HUDEP-2 (cell line): ENCODE data around the gene PRKG1.
A peak's percentile ranks its signal among the peaks of the same experiment; 100 is the strongest.

Experiments used
- DNase-seq, 76 experiments: peaks; one replicate each; lab custom pipeline; 2025; ENCODE audit not compliant: unreplicated experiment in 76 of 76; lab: John Stamatoyannopoulos, UW

Gene PRKG1

GRCh38 chr10:51937308-51938140 lies 863.2 kb downstream of the PRKG1 start:
- no peak for DNase-seq

GRCh38 chr10:51950371-51950995 lies 876.2 kb downstream of the PRKG1 start:
- DNase-seq = no peak

GRCh38 chr10:51950996-51951555 lies 876.8 kb downstream of the PRKG1 start:
- DNase-seq = no peak

GRCh38 chr10:51951601-51952000 lies 877.3 kb downstream of the PRKG1 start:
- DNase-seq = no peak

GRCh38 chr10:51952056-51952455 lies 877.8 kb downstream of the PRKG1 start:
- DNase-seq = no peak

- no peak for DNase-seq
Measured at GRCh38 chr10:51955696-51956095, 881.4 kb downstream of the PRKG1 start.

- no peak for DNase-seq
Measured at GRCh38 chr10:51956822-51957221, 882.5 kb downstream of the PRKG1 start.

GRCh38 chr10:51960494-51960895 lies 886.2 kb downstream of the PRKG1 start:
- DNase-seq = peak in 11 of 76 experiments; percentile 1 to 31 (median 4)

GRCh38 chr10:51961401-51961800 lies 887.1 kb downstream of the PRKG1 start:
- DNase-seq = no peak

- DNase-seq = no peak
Measured at GRCh38 chr10:51964630-51965029, 890.3 kb downstream of the PRKG1 start.

GRCh38 chr10:51965451-51965850 lies 891.2 kb downstream of the PRKG1 start:
- no peak for DNase-seq

GRCh38 chr10:51972733-51973346 lies 898.6 kb downstream of the PRKG1 start:
- no peak for DNase-seq

GRCh38 chr10:51980752-51981151 lies 906.5 kb downstream of the PRKG1 start:
- DNase-seq = no peak

GRCh38 chr10:51981731-51982130 lies 907.4 kb downstream of the PRKG1 start:
- no peak for DNase-seq

- DNase-seq = no peak
Measured at GRCh38 chr10:51983481-51983880, 909.2 kb downstream of the PRKG1 start.

- DNase-seq = no peak
Measured at GRCh38 chr10:51985336-51985735, 911.0 kb downstream of the PRKG1 start.

- DNase-seq = no peak
Measured at GRCh38 chr10:51986516-51986915, 912.2 kb downstream of the PRKG1 start.

GRCh38 chr10:51993475-51993874 lies 919.2 kb downstream of the PRKG1 start:
- no peak for DNase-seq

- no peak for DNase-seq
Measured at GRCh38 chr10:51999096-51999495, 924.8 kb downstream of the PRKG1 start.

- peak in 7 of 76 experiments; percentile 1 to 19 (median 8) for DNase-seq
Measured at GRCh38 chr10:52004342-52004949, 930.2 kb downstream of the PRKG1 start.

GRCh38 chr10:52007091-52007490 lies 932.8 kb downstream of the PRKG1 start:
- DNase-seq = no peak
